Hepatocyte (in vitro differentiated cells): ENCODE data around the gene PLXNB3. TPM values are rescaled to one million over a fixed set of nuclear protein-coding genes. Genes with fewer than 3 reads are reported as not detected.
"Not testable (repeated sequence)": the region's sequence is repeated elsewhere in the genome, so short reads cannot be mapped to it uniquely, and the experiment has no call there.

Source experiments
- DNase-seq: peaks from one replicate; pipeline ENCODE4 v3.0.0-alpha.2; 2016; ENCODE audit warnings: low spot score
- H2AFZ ChIP-seq: fragments of 200-600 bp; sonication (generic); 2 replicates; pipeline ENCODE4 v1.6.0; 2016; ENCODE audit warnings: antibody characterized with exemption, mild to moderate bottlenecking
- H3K27ac ChIP-seq: fragments of 200-600 bp; sonication (generic); 2 replicates; pipeline ENCODE4 v1.5.1; 2016; ENCODE audit warnings: mild to moderate bottlenecking
- H3K27me3 ChIP-seq: fragments of 200-600 bp; sonication (generic); 2 replicates; pipeline ENCODE4 v1.6.1; 2016
- H3K36me3 ChIP-seq: fragments of 200-600 bp; sonication (generic); replicated peaks from 2 replicates; pipeline ENCODE4 v1.5.1; 2016; ENCODE audit warnings: low read depth; ENCODE audit not compliant: insufficient read depth
- H3K4me1 ChIP-seq: fragments of 200-600 bp; sonication (generic); 2 replicates; pipeline ENCODE4 v1.5.1; 2016; ENCODE audit warnings: mild to moderate bottlenecking, moderate library complexity; ENCODE audit not compliant: insufficient read depth
- H3K4me2 ChIP-seq: fragments of 200-600 bp; sonication (generic); 2 replicates; pipeline ENCODE4 v1.6.0; 2016
- H3K4me3 ChIP-seq: fragments of 200-600 bp; sonication (generic); 2 replicates; pipeline ENCODE4 v1.5.1; 2016; ENCODE audit warnings: mild to moderate bottlenecking
- H3K79me2 ChIP-seq: fragments of 200-600 bp; sonication (generic); 2 replicates; pipeline ENCODE4 v1.6.0; 2017; ENCODE audit warnings: mild to moderate bottlenecking
- H3K9me2 ChIP-seq: fragments of 200-600 bp; sonication (generic); replicated peaks from 2 replicates; pipeline ENCODE4 v1.6.0; 2017; ENCODE audit warnings: mild to moderate bottlenecking; ENCODE audit not compliant: insufficient read depth
- H3K9me3 ChIP-seq: fragments of 200-600 bp; sonication (generic); 2 replicates; pipeline ENCODE4 v1.5.1; 2016; ENCODE audit warnings: low read depth, mild to moderate bottlenecking
- H4K20me1 ChIP-seq: fragments of 200-600 bp; sonication (generic); 2 replicates; pipeline ENCODE4 v1.6.0; 2016; ENCODE audit warnings: mild to moderate bottlenecking; ENCODE audit not compliant: insufficient read depth, poor library complexity, severe bottlenecking
- EZH2 ChIP-seq: fragments of 200-600 bp; sonication (generic); IDR thresholded peaks from 2 replicates; pipeline ENCODE4 v1.6.1; 2016; ENCODE audit warnings: antibody characterized with exemption, mild to moderate bottlenecking, borderline replicate concordance
- EZH2phosphoT487 ChIP-seq: fragments of 200-600 bp; sonication (generic); IDR thresholded peaks from one replicate; pipeline ENCODE4 v1.6.1; 2018; ENCODE audit warnings: antibody characterized with exemption, mild to moderate bottlenecking, low read depth, moderate library complexity; ENCODE audit not compliant: unreplicated experiment, severe bottlenecking
- WGBS: methylation state at CpG from one replicate; pipeline ENCODE4 v1.1.6; 2016; ENCODE audit warnings: low lambda C conversion rate; ENCODE audit errors: missing lambda C conversion rate; 5-methylcytosine and 5-hydroxymethylcytosine counted together
- polyA plus RNA-seq: library from polyadenylated mRNA; unstranded; fragments of >200 nt; fragmentation: Nextera tagmentation; extraction: Ambion mirVana; gene quantifications from 2 replicates; pipeline ENCODE4 v1.2.1, GENCODE V29; 2016
- total RNA-seq: library from RNA; depleted of rRNA; stranded (reverse); fragments of >200 nt; gene quantifications from 2 replicates; pipeline ENCODE4 v1.2.3, GENCODE V29; 2014
- TF ChIP-seq, protein P1 (sequence below): fragments of 200-600 bp; sonication (generic); IDR thresholded peaks from 2 replicates; pipeline ENCODE4 v1.5.1; 2016; ENCODE audit warnings: antibody characterized with exemption, mild to moderate bottlenecking; ENCODE audit not compliant: poor library complexity

Gene PLXNB3
- total and polyA plus RNA-seq, 2 experiments from 2014 or later, result 0.27 to 0.87 TPM

- Histone ChIP-seq H2AFZ (no peak overlapping the region), H3K36me3 (no peaks in the 10 kb centered on the region), H3K4me1 (no peaks in the 10 kb centered on the region), H3K79me2 (no peaks in the 10 kb centered on the region), H3K9me2 (no peaks in the 10 kb centered on the region), H4K20me1 (no peaks in the 10 kb centered on the region), H3K27ac (no peak overlapping the region), H3K9me3 (no peaks in the 10 kb centered on the region), H3K27me3 (no peaks in the 10 kb centered on the region), H3K4me2 (no peak overlapping the region), H3K4me3 (no peak overlapping the region)
- no peak for DNase-seq
- 87% methylated on average over 5 of the region's 5 CpGs for WGBS
- TF ChIP-seq, protein P1, sequence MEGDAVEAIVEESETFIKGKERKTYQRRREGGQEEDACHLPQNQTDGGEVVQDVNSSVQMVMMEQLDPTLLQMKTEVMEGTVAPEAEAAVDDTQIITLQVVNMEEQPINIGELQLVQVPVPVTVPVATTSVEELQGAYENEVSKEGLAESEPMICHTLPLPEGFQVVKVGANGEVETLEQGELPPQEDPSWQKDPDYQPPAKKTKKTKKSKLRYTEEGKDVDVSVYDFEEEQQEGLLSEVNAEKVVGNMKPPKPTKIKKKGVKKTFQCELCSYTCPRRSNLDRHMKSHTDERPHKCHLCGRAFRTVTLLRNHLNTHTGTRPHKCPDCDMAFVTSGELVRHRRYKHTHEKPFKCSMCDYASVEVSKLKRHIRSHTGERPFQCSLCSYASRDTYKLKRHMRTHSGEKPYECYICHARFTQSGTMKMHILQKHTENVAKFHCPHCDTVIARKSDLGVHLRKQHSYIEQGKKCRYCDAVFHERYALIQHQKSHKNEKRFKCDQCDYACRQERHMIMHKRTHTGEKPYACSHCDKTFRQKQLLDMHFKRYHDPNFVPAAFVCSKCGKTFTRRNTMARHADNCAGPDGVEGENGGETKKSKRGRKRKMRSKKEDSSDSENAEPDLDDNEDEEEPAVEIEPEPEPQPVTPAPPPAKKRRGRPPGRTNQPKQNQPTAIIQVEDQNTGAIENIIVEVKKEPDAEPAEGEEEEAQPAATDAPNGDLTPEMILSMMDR, result no peak
- TF ChIP-seq EZH2 (no peak), EZH2phosphoT487 (no peak)
These were observed 49.1 kb downstream of the PLXNB3 start for GRCh38 chrX:153813161-153813560.

- 81% methylated on average over 19 of the region's 19 CpGs for WGBS
These were observed 50.7 kb downstream of the PLXNB3 start for GRCh38 chrX:153814591-153815315.

GRCh38 chrX:153816831-153817690, 53.0 kb downstream of the PLXNB3 start:
- Histone ChIP-seq H3K9me2 (no peaks in the 10 kb centered on the region), H3K27ac (no peak overlapping the region), H2AFZ (no peak overlapping the region), H3K4me1 (no peaks in the 10 kb centered on the region), H3K4me3 (no peak overlapping the region), H3K27me3 (no peaks in the 10 kb centered on the region), H3K79me2 (no peaks in the 10 kb centered on the region), H4K20me1 (no peaks in the 10 kb centered on the region), H3K36me3 (no peaks in the 10 kb centered on the region), H3K4me2 (no peak overlapping the region), H3K9me3 (no peaks in the 10 kb centered on the region)
- 88% methylated on average over 25 of the region's 25 CpGs for WGBS
- TF ChIP-seq EZH2, result no peak
- TF ChIP-seq EZH2phosphoT487, result no peak
- TF ChIP-seq, protein P1, result no peak
- no peak for DNase-seq

More at GRCh38 chrX:153814591-153815315, 50.7 kb downstream of the PLXNB3 start:
- Histone ChIP-seq H2AFZ (no peak overlapping the region), H3K9me3 (no peaks in the 10 kb centered on the region), H3K27me3 (no peaks in the 10 kb centered on the region), H4K20me1 (no peaks in the 10 kb centered on the region), H3K4me3 (no peak overlapping the region), H3K27ac (no peak overlapping the region), H3K36me3 (no peaks in the 10 kb centered on the region), H3K4me1 (no peaks in the 10 kb centered on the region), H3K4me2 (no peak overlapping the region), H3K79me2 (no peaks in the 10 kb centered on the region), H3K9me2 (no peaks in the 10 kb centered on the region)
- no peak for DNase-seq
- TF ChIP-seq EZH2 (no peak), EZH2phosphoT487 (no peak)

DNA sequence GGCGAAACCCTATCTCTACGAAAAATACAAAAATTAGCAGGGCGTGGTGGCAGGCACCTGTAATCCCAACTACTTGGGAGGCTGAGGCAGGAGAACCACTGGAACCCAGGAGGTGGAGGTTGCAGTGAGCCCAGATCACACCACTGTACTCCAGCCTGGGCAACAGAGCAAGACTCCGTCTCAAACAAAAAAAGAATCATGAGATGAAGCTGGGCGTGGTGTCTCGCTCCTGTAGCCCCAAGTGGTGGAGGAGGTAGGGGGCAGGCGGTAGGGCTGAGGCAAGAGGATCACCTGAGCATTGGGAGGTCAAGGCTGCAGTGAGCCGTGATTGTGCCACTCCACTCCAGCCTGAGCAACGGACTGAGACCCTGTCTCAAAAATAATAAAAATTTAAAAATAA, 54.0 kb downstream of the PLXNB3 start:
- not testable (repeated sequence) for H4K20me1 ChIP-seq, H2AFZ ChIP-seq, H3K9me2 ChIP-seq, H3K9me3 ChIP-seq, H3K79me2 ChIP-seq, H3K4me1 ChIP-seq, H3K36me3 ChIP-seq, DNase-seq, H3K4me3 ChIP-seq, H3K27ac ChIP-seq, H3K27me3 ChIP-seq
- 87% methylated on average over 9 of the region's 9 CpGs for WGBS
- peak overlapping the region; percentile 86 for H3K4me2 ChIP-seq
